Gastrocnemius medialis (tissue), 4 donors: ENCODE measurements around the gene CNPY4.

ENCODE experiments used
- CTCF ChIP-seq, 5 experiments: fragments of 450-650 bp in 3 of 5; fragments of 200-600 bp in 2 of 5; sonication (generic) in 2 of 5; IDR thresholded peaks in 4 of 5; conservative IDR thresholded peaks in 1 of 5; 1 replicate in 4 of 5; 2 replicates in 1 of 5; pipeline ENCODE4 v1.5.1; 2016 to 2019; ENCODE audit warnings: antibody characterized with exemption in 5 of 5, mild to moderate bottlenecking in 3 of 5, moderate library complexity in 3 of 5
- POLR2A ChIP-seq, 2 donors: fragments of 450-650 bp; IDR thresholded peaks; one replicate each; pipeline ENCODE4 v1.6.1; 2017; ENCODE audit warnings: antibody characterized with exemption in 2 of 2, mild to moderate bottlenecking in 2 of 2, moderate library complexity in 2 of 2

DNA sequence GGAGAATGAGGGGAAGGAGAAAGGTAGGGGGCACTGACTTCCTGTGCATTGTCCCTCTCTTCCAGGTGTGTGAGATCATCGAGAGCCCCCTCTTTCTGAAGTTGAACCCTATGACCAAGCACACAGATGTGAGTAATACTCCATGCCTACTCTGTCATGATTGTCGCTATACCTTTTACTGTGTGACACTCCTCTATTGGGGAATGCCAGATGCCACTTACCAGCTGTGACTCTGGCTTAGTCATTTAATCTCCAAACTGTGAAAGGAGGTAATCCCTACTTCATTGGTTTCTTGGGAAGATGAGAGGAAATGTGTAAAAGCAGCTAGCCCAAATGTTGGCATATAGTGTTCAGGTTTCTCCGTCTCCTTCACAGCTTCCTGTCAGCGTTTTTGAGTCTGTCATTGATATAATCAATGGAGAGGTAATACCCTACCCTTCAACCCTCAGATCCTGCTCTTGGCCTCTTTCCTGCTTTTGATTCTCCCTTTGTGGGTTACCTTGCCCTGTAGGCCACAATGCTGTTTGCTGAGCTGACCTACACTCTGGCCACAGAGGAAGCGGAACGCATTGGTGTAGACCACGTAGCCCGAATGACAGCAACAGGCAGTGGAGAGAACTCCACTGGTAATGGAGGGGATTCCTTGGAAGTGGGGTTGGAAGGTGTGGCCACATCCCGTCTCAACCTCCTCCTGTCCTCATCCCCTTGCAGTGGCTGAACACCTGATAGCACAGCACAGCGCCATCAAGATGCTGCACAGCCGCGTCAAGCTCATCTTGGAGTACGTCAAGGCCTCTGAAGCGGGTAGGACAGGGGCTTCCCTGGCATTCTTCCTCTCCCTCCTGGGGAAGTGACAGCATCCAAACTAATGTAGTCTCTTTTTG, 28.7 kb upstream of the CNPY4 start:
- no peak for TF ChIP-seq CTCF (IDR thresholded peaks at IDR 0.05 in 4 of 5, conservative IDR thresholded peaks at IDR 0.05 in 1 of 5)
- TF ChIP-seq POLR2A (IDR thresholded peaks at IDR 0.05): no peak
